Muscle layer of duodenum (tissue), 2 donors: Measurements from ENCODE around the gene TMC8.
A peak's percentile ranks its signal among the peaks of the same experiment; 100 is the strongest.

Experiments
- H3K27ac ChIP-seq: one replicate; pipeline ENCODE4 v1.7.0; 2013; ENCODE audit warnings: mild to moderate bottlenecking, low read length
- H3K27me3 ChIP-seq: one replicate; pipeline ENCODE4 v1.7.0; 2013; ENCODE audit warnings: low read depth, mild to moderate bottlenecking, control low read depth, low read length
- H3K36me3 ChIP-seq, 2 donors: one replicate each; pipeline ENCODE4 v1.7.0; 2013; ENCODE audit warnings: low read length in 2 of 2, control low read depth in 1 of 2, mild to moderate bottlenecking in 1 of 2; ENCODE audit not compliant: insufficient read depth in 2 of 2, control insufficient read depth in 1 of 2
- H3K4me1 ChIP-seq, 2 donors: one replicate each; pipeline ENCODE4 v1.7.0; 2013; ENCODE audit warnings: low read length in 2 of 2, mild to moderate bottlenecking in 2 of 2, control low read depth in 1 of 2, moderate library complexity in 1 of 2; ENCODE audit not compliant: insufficient read depth in 2 of 2, control insufficient read depth in 1 of 2
- H3K4me3 ChIP-seq, 2 donors: one replicate each; pipeline ENCODE4 v1.7.0; 2013; ENCODE audit warnings: low read length in 2 of 2, low read depth in 1 of 2, mild to moderate bottlenecking in 1 of 2
- H3K9me3 ChIP-seq, 2 donors: one replicate each; pipeline ENCODE4 v1.7.0; 2013; ENCODE audit warnings: low read length in 2 of 2, control low read depth in 1 of 2, mild to moderate bottlenecking in 1 of 2; ENCODE audit not compliant: control insufficient read depth in 1 of 2
- donor health status: healthy.

The TMC8 gene

DNA sequence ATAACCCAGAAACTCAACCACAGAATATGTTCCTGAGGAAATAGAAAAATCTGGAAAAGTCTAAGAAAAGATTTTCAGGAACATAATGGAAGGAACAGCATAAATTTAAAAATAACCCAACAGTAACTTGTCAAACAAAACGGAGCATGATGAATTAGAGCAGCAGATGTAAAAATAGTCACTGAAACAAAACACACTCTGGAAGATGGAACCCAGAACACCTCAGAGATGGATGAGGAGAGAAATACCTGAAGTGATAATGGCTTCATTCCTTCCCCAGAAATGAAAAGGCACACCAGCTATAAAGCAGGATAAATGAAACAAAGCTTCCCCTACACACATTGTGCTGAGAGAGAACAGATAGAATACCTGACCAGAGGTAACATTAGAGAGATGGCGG is 49.9 kb downstream of the TMC8 start:
- Histone ChIP-seq H3K27me3 (no peaks in the 10 kb centered on the region), H3K9me3 (no peaks in the 10 kb centered on the region), H3K4me1 (peaks cover 18 to 39% of the 10 kb centered on the region in 2 donors), H3K36me3 (no peaks in the 10 kb centered on the region), H3K27ac (peak overlapping the region; percentile 79), H3K4me3 (peak overlapping the region in 1 of 2 donors; percentile 32)

DNA sequence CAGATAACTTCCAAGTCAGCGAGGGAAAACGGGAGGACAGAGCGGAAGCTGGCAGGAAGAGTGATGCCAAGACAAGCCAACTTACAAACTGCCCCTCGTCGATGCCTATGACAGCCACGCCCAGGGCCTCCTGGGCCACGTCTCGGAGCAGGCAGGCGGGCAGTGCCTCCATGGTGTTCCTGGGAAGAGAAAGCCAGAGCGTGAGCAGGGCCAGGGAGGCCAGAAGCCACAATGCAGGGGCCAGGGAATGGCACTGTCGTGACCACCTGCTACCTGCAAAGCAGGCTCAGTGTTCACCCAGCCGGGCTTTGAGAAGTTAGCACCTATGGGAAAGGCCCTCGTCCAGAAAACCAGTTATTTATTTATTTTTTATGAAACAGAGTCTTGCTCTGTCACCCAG is 51.9 kb downstream of the TMC8 start:
- no peaks in the 10 kb centered on the region for H3K36me3 ChIP-seq
- H3K9me3 ChIP-seq, result no peaks in the 10 kb centered on the region
- H3K4me3 ChIP-seq, result no peak overlapping the region
- peaks cover 11 to 37% of the 10 kb centered on the region in 2 donors for H3K4me1 ChIP-seq
- no peak overlapping the region for H3K27ac ChIP-seq
- no peaks in the 10 kb centered on the region for H3K27me3 ChIP-seq

- Histone ChIP-seq H3K4me1 (peaks cover 11 to 41% of the 10 kb centered on the region in 2 donors), H3K9me3 (no peaks in the 10 kb centered on the region), H3K27me3 (no peaks in the 10 kb centered on the region), H3K4me3 (no peak overlapping the region), H3K36me3 (no peaks in the 10 kb centered on the region), H3K27ac (no peak overlapping the region)
These were observed 53.3 kb downstream of the TMC8 start for GRCh38 chr17:78183916-78184315.

- H3K4me1 ChIP-seq, result peaks cover 11 to 41% of the 10 kb centered on the region in 2 donors
- H3K27ac ChIP-seq, result no peak overlapping the region
- H3K36me3 ChIP-seq, result no peaks in the 10 kb centered on the region
- no peaks in the 10 kb centered on the region for H3K27me3 ChIP-seq
- H3K9me3 ChIP-seq, result no peaks in the 10 kb centered on the region
- H3K4me3 ChIP-seq, result peak overlapping the region in 1 of 2 donors; percentile 28
These were observed 53.8 kb downstream of the TMC8 start for GRCh38 chr17:78184351-78184750.

DNA sequence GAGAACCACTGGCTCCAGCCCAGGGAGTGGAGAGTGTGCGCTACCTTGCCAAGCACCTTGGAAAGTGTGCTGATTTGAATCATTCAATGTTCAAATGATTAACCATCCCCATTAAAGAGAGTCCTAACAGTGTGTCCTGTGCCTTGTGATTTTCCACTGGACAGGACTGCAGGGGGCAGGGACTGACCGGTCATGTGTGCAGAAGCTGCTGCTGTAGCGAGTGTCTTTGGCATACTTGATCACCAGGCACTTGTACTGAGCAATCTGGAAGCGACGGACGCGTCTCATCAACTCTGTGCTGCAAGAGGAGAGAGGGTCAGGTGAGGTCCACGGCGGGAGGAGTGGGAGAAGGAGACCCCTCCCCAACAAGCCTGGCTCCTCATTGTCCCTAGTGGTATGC is 54.3 kb downstream of the TMC8 start:
- no peaks in the 10 kb centered on the region for H3K27me3 ChIP-seq
- H3K9me3 ChIP-seq, result no peaks in the 10 kb centered on the region
- H3K27ac ChIP-seq, result no peak overlapping the region
- no peaks in the 10 kb centered on the region for H3K36me3 ChIP-seq
- H3K4me3 ChIP-seq, result peak overlapping the region in 1 of 2 donors; percentile 28
- H3K4me1 ChIP-seq, result peaks cover 11 to 41% of the 10 kb centered on the region in 2 donors

GRCh38 chr17:78185981-78186691 is 55.6 kb downstream of the TMC8 start:
- Histone ChIP-seq H3K27me3 (no peaks in the 10 kb centered on the region), H3K27ac (no peak overlapping the region), H3K36me3 (peaks cover 0 to 4% of the 10 kb centered on the region in 2 donors), H3K4me1 (peaks cover 3 to 37% of the 10 kb centered on the region in 2 donors), H3K4me3 (no peak overlapping the region), H3K9me3 (no peaks in the 10 kb centered on the region)

- Histone ChIP-seq H3K36me3 (peaks cover 0 to 6% of the 10 kb centered on the region in 2 donors), H3K4me1 (peaks cover 3 to 37% of the 10 kb centered on the region in 2 donors), H3K27me3 (no peaks in the 10 kb centered on the region), H3K4me3 (peak within 1 kb of the TSS; percentile 61 to 66), H3K9me3 (no peaks in the 10 kb centered on the region), H3K27ac (peak within 1 kb of the TSS; percentile 72)
These were observed 56.4 kb downstream of the TMC8 start, which contains the start of the genes AFMID and TK1 for GRCh38 chr17:78186692-78187595. AFMID (plus strand) TSS chr17:78187362; CDS start chr17:78187371, 9 bp downstream. TK1 (minus strand) TSS chr17:78187052; CDS start chr17:78186994, 58 bp downstream.
